DLD1 (cell line): ENCODE measurements around the gene CBX4.
"Not testable (repeated sequence)": the region's sequence is repeated elsewhere in the genome, so short reads cannot be mapped to it uniquely, and the experiment has no call there.

Experiments used
- in situ Hi-C: cut with HindIII; loops from 2 replicates; pipeline ENCODE4 v1.10.0; 2017; ENCODE audit warnings: low sequenced_read_pairs

CBX4 gene

GRCh38 chr17:79861413-79862216, 22.4 kb upstream of the CBX4 start:
- in situ Hi-C loops = no loop called here

GRCh38 chr17:79859676-79860615, 20.7 kb upstream of the CBX4 start:
- in situ Hi-C loops = no loop called here

- in situ Hi-C loops = no loop called here
Measured at GRCh38 chr17:79857095-79857494, 17.9 kb upstream of the CBX4 start.

GRCh38 chr17:79855331-79856124, 16.3 kb upstream of the CBX4 start:
- in situ Hi-C loops = no loop called here

GRCh38 chr17:79854080-79855060, 15.1 kb upstream of the CBX4 start:
- in situ Hi-C loops = no loop called here

GRCh38 chr17:79853168-79853567, 13.9 kb upstream of the CBX4 start:
- in situ Hi-C loops = not testable (repeated sequence)

GRCh38 chr17:79852748-79853147, 13.5 kb upstream of the CBX4 start:
- in situ Hi-C loops = no loop called here

- in situ Hi-C loops = no loop called here
Measured at GRCh38 chr17:79851461-79851817, 12.2 kb upstream of the CBX4 start.

- in situ Hi-C loops = no loop called here
Measured at GRCh38 chr17:79850571-79851460, 11.6 kb upstream of the CBX4 start.

- in situ Hi-C loops = no loop called here
Measured at GRCh38 chr17:79849953-79850352, 10.7 kb upstream of the CBX4 start.

GRCh38 chr17:79848370-79848766, 9.1 kb upstream of the CBX4 start:
- in situ Hi-C loops = no loop called here

- in situ Hi-C loops = no loop called here
Measured at GRCh38 chr17:79847698-79848369, 8.6 kb upstream of the CBX4 start.

GRCh38 chr17:79845601-79845949, 6.3 kb upstream of the CBX4 start:
- in situ Hi-C loops = no loop called here

- in situ Hi-C loops = no loop called here
Measured at GRCh38 chr17:79844869-79845600, 5.8 kb upstream of the CBX4 start.

- in situ Hi-C loops = no loop called here
Measured at GRCh38 chr17:79843816-79844800, 4.9 kb upstream of the CBX4 start.

GRCh38 chr17:79843474-79843815, 4.2 kb upstream of the CBX4 start:
- in situ Hi-C loops = no loop called here
